Glutamatergic neuron (in vitro differentiated cells): ENCODE measurements around the gene ARHGDIB. TPM values are rescaled to one million over a fixed set of nuclear protein-coding genes. Genes with fewer than 3 reads are reported as not detected.

Source experiments
- DNase-seq: peaks from one replicate; pipeline ENCODE4 v3.0.0; 2022
- H3K27ac Mint-ChIP-seq: one replicate; pipeline ENCODE4 v1.8.0; 2020; ENCODE audit warnings: mild to moderate bottlenecking, mixed read lengths, inconsistent platforms; ENCODE audit not compliant: unreplicated experiment
- H3K27me3 Mint-ChIP-seq: one replicate; pipeline ENCODE4 v1.8.0; 2020; ENCODE audit warnings: mild to moderate bottlenecking, moderate library complexity, mixed read lengths, inconsistent platforms; ENCODE audit not compliant: unreplicated experiment
- H3K36me3 Mint-ChIP-seq: one replicate; pipeline ENCODE4 v1.8.0; 2020; ENCODE audit warnings: mild to moderate bottlenecking, mixed read lengths, inconsistent platforms; ENCODE audit not compliant: unreplicated experiment
- H3K4me1 Mint-ChIP-seq: one replicate; pipeline ENCODE4 v1.8.0; 2020; ENCODE audit warnings: mild to moderate bottlenecking, low read depth, mixed read lengths, inconsistent platforms; ENCODE audit not compliant: unreplicated experiment
- H3K4me3 Mint-ChIP-seq: one replicate; pipeline ENCODE4 v1.8.0; 2020; ENCODE audit warnings: mild to moderate bottlenecking, mixed read lengths, inconsistent platforms; ENCODE audit not compliant: unreplicated experiment
- H3K9me3 Mint-ChIP-seq: one replicate; pipeline ENCODE4 v1.8.0; 2020; ENCODE audit warnings: mild to moderate bottlenecking, moderate library complexity, mixed read lengths, inconsistent platforms; ENCODE audit not compliant: unreplicated experiment
- CTCF ChIP-seq: fragments of 200-600 bp; sonication (generic); IDR thresholded peaks from one replicate; pipeline ENCODE4 v1.5.0; 2021; ENCODE audit not compliant: partially characterized antibody, unreplicated experiment
- total RNA-seq: library from RNA; stranded (reverse); fragmentation: NEBNext Ultra II Directional; extraction: Animal tissue kit (Norgen Biotek cat#: 25700); gene quantifications from one replicate; pipeline ENCODE4 v1.2.1, GENCODE V29; 2021; ENCODE audit not compliant: unreplicated experiment

The ARHGDIB gene
- total RNA-seq, 1 donor from 2014 or later: not detected

DNA sequence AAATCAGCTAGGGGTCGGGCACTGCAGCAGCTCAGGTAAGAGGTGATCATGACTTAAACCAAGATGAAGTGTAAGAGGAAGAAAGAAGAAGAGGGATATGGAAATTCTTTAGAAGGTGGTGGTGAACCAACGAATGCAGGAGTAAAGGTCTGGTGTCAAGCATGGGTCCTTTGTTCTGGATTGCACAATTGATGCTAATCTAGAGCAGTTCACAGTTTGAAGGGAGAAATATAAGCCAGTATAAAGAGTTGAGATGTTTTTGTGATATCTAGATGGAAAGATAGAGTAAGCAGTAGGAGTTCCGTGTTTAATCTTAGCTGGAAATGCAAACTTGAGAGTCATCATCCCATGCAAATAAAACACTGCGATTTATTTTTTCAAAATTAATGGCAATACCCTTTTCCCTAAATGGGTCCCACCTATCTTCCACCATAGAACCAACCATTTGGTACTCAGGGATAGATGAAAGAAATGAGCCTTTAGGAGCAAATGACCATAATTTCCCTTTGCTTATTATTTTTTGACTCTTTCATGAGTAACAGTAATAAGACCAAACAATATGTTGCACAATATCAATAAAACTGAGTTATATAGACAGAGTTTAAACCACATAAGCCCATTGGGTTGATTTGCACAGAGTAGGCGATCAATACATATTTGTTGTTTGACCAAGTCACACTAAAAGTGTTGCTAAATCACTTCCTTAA is 60.7 kb downstream of the ARHGDIB start:
- H3K9me3 Mint-ChIP-seq: no peaks in the 10 kb centered on the region
- no peaks in the 10 kb centered on the region for H3K36me3 Mint-ChIP-seq
- TF ChIP-seq CTCF: no peak
- H3K27me3 Mint-ChIP-seq: no peaks in the 10 kb centered on the region
- no peak overlapping the region for H3K4me3 Mint-ChIP-seq
- H3K4me1 Mint-ChIP-seq: peaks cover 3% of the 10 kb centered on the region
- no peak overlapping the region for H3K27ac Mint-ChIP-seq
- no peak for DNase-seq

- Mint-ChIP-seq H3K4me3 (no peak overlapping the region), H3K36me3 (peaks cover 4% of the 10 kb centered on the region), H3K27ac (no peak overlapping the region), H3K27me3 (no peaks in the 10 kb centered on the region), H3K4me1 (peaks cover 3% of the 10 kb centered on the region), H3K9me3 (no peaks in the 10 kb centered on the region)
- TF ChIP-seq CTCF: no peak
- DNase-seq: no peak
Measured at GRCh38 chr12:14896521-14897169, 64.8 kb downstream of the ARHGDIB start.

DNA sequence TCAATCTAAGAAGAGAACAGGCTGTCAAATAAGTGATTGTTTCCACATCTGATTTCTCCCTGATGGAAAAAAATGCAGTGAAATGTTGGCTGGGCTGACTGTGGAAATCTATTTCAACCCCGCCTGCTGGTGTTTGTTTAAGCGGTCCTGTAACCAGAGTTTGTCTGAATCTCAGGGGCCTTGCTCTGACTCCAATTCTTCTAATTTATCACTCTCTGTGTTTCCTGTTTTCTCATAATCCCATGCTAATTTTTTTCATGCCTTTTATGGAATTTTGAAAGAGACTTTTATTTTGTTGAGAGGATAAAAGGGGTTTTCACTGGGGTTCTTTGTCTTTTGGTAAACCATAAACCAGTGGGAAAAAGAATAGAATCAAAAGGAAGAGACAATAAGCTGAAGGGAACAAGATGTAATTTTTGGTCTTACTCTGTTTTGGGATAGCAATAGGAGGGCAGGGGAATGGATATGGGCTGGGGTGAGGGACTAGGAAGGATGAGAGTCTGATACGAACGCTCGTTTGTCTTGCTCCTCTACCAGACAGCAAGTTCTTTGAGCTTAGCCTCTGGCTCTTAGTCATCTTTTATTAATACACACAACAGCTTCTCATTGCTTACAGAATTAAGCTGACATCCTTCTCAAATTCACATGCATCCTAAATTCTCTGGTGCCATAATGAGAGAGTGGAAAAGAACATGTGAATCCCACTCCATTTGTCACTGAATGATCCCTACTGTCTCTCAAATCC is 67.7 kb downstream of the ARHGDIB start:
- no peak for DNase-seq
- H3K4me3 Mint-ChIP-seq: no peak overlapping the region
- H3K4me1 Mint-ChIP-seq: peaks cover 3% of the 10 kb centered on the region
- no peaks in the 10 kb centered on the region for H3K27me3 Mint-ChIP-seq
- H3K27ac Mint-ChIP-seq: no peak overlapping the region
- TF ChIP-seq CTCF: no peak
- no peaks in the 10 kb centered on the region for H3K9me3 Mint-ChIP-seq
- peaks cover 4% of the 10 kb centered on the region for H3K36me3 Mint-ChIP-seq

- no peaks in the 10 kb centered on the region for H3K9me3 Mint-ChIP-seq
- no peak overlapping the region for H3K27ac Mint-ChIP-seq
- peaks cover 3% of the 10 kb centered on the region for H3K4me1 Mint-ChIP-seq
Measured at GRCh38 chr12:14892726-14893505, 68.5 kb downstream of the ARHGDIB start.

More at GRCh38 chr12:14892726-14893505, 68.5 kb downstream of the ARHGDIB start:
- Mint-ChIP-seq H3K4me3 (no peak overlapping the region), H3K27me3 (no peaks in the 10 kb centered on the region), H3K36me3 (peaks cover 4% of the 10 kb centered on the region)
- no peak for DNase-seq
- no peak for TF ChIP-seq CTCF

Other genes starting within 250 kb of the ARHGDIB start
- gene WBP11, start 158.1 kb downstream of the ARHGDIB start, total RNA-seq: 54.6 TPM
- 0.88 TPM for gene C12orf60, start 157.9 kb downstream of the ARHGDIB start, total RNA-seq
- gene SMCO3, start 147.4 kb downstream of the ARHGDIB start, total RNA-seq: not detected
- not detected for gene ART4, start 118.1 kb downstream of the ARHGDIB start, total RNA-seq
- not detected for gene MGP, start 75.7 kb downstream of the ARHGDIB start, total RNA-seq
- gene ERP27, start 23.1 kb downstream of the ARHGDIB start, total RNA-seq: not detected
- not detected for gene PDE6H, start 11.4 kb upstream of the ARHGDIB start, total RNA-seq